CD4-positive, alpha-beta T cell treated with Interleukin-21 for 1 hour (primary cell): ENCODE results near the gene GRIK5.
"Not testable (repeated sequence)": the region's sequence is repeated elsewhere in the genome, so short reads cannot be mapped to it uniquely, and the experiment has no call there.

ENCODE experiments used
- DNase-seq: peaks from one replicate; pipeline ENCODE4 v3.0.0-alpha.2; 2020

Gene GRIK5

GRCh38 chr19:42069619-42070351 is at the start of gene GRIK5:
TSS of gene GRIK5 (minus strand) at chr19:42070206. CDS start at chr19:42065770, 4,436 bp downstream.
- DNase-seq = no peak

- DNase-seq = no peak
These were observed 47.1 kb upstream of the GRIK5 start for GRCh38 chr19:42117076-42117475.

- no peak for DNase-seq
These were observed 46.5 kb upstream of the GRIK5 start for GRCh38 chr19:42116308-42117075.

- no peak for DNase-seq
These were observed 45.7 kb upstream of the GRIK5 start for GRCh38 chr19:42115705-42116104.

GRCh38 chr19:42115219-42115618 is 45.2 kb upstream of the GRIK5 start:
- no peak for DNase-seq

GRCh38 chr19:42114412-42114811 is 44.4 kb upstream of the GRIK5 start:
- DNase-seq = no peak

- DNase-seq = no peak
These were observed 43.8 kb upstream of the GRIK5 start for GRCh38 chr19:42113641-42114348.

GRCh38 chr19:42111811-42112210 is 41.8 kb upstream of the GRIK5 start:
- no peak for DNase-seq

GRCh38 chr19:42111384-42111783 is 41.4 kb upstream of the GRIK5 start:
- no peak for DNase-seq

GRCh38 chr19:42110658-42111057 is 40.7 kb upstream of the GRIK5 start:
- no peak for DNase-seq

GRCh38 chr19:42109896-42110295 is 39.9 kb upstream of the GRIK5 start:
- no peak for DNase-seq

- peak; percentile 90 for DNase-seq
These were observed 38.8 kb upstream of the GRIK5 start for GRCh38 chr19:42108527-42109389.

- DNase-seq = no peak
These were observed 35.4 kb upstream of the GRIK5 start for GRCh38 chr19:42105368-42105767.

GRCh38 chr19:42102877-42103276 is 32.9 kb upstream of the GRIK5 start:
- no peak for DNase-seq

GRCh38 chr19:42100241-42100640 is 30.2 kb upstream of the GRIK5 start:
- not testable (repeated sequence) for DNase-seq

GRCh38 chr19:42099336-42099925 is 29.4 kb upstream of the GRIK5 start:
- no peak for DNase-seq

GRCh38 chr19:42098781-42099180 is 28.8 kb upstream of the GRIK5 start:
- DNase-seq = no peak

- DNase-seq = no peak
These were observed 27.5 kb upstream of the GRIK5 start for GRCh38 chr19:42097461-42097860.

- DNase-seq = no peak
These were observed 26.3 kb upstream of the GRIK5 start for GRCh38 chr19:42096255-42096837.

- no peak for DNase-seq
These were observed 25.8 kb upstream of the GRIK5 start for GRCh38 chr19:42095814-42096230.

GRCh38 chr19:42095142-42095813 is 25.3 kb upstream of the GRIK5 start:
- no peak for DNase-seq
